HepG2 (cell line): Measurements from ENCODE around the gene PCYT2. TPM values are rescaled to one million over a fixed set of nuclear protein-coding genes. Genes with fewer than 3 reads are reported as not detected.

Experiments
- GLI4 ChIP-seq: sonication (generic); formaldehyde crosslinking; IDR thresholded peaks from 2 replicates; pipeline ENCODE4 v1.5.1; 2020; ENCODE audit warnings: missing genetic modification reagents, mild to moderate bottlenecking, moderate library complexity, borderline replicate concordance
- IRF1 ChIP-seq: sonication (generic); formaldehyde crosslinking; IDR thresholded peaks from 2 replicates; pipeline ENCODE4 v1.4.0; 2020; ENCODE audit warnings: low read depth, mild to moderate bottlenecking, missing genetic modification reagents
- KDM3A ChIP-seq: IDR thresholded peaks from 2 replicates; pipeline ENCODE4 v1.6.1; 2018; ENCODE audit warnings: low read depth, missing compliant biosample characterization
- TARDBP ChIP-seq: sonication (generic); formaldehyde crosslinking; IDR thresholded peaks from 2 replicates; pipeline ENCODE4 v1.8.0; 2022; ENCODE audit warnings: mild to moderate bottlenecking, missing genetic modification reagents
- TEAD2 ChIP-seq: sonication (generic); formaldehyde crosslinking; IDR thresholded peaks from 2 replicates; pipeline ENCODE4 v1.9.0; 2021; ENCODE audit warnings: missing genetic modification reagents
- TFE3 ChIP-seq: IDR thresholded peaks from 2 replicates; pipeline ENCODE4 v1.6.1; 2016
- ZBED4 ChIP-seq: sonication (generic); formaldehyde crosslinking; IDR thresholded peaks from 2 replicates; pipeline ENCODE4 v1.4.0; 2020; ENCODE audit warnings: missing genetic modification reagents, borderline replicate concordance
- ZBTB3 ChIP-seq: sonication (generic); formaldehyde crosslinking; IDR thresholded peaks from 2 replicates; pipeline ENCODE4 v1.4.0; 2020; ENCODE audit warnings: low read depth, mild to moderate bottlenecking, moderate library complexity, missing genetic modification reagents, borderline replicate concordance
- ZKSCAN5 ChIP-seq: sonication (generic); formaldehyde crosslinking; IDR thresholded peaks from 2 replicates; pipeline ENCODE4 v1.5.1; 2020; ENCODE audit warnings: mild to moderate bottlenecking, missing genetic modification reagents
- ZMYM3 ChIP-seq: sonication (generic); formaldehyde crosslinking; IDR thresholded peaks from 2 replicates; pipeline ENCODE4 v1.5.1; 2020; ENCODE audit warnings: mild to moderate bottlenecking, missing genetic modification reagents
- ZNF18 ChIP-seq: sonication (generic); formaldehyde crosslinking; IDR thresholded peaks from 2 replicates; pipeline ENCODE4 v1.8.0; 2022; ENCODE audit warnings: mild to moderate bottlenecking, missing genetic modification reagents; ENCODE audit not compliant: insufficient replicate concordance
- ZNF230 ChIP-seq: sonication (generic); formaldehyde crosslinking; IDR thresholded peaks from 2 replicates; pipeline ENCODE4 v1.4.0; 2020; ENCODE audit warnings: mild to moderate bottlenecking, missing genetic modification reagents
- ZNF362 ChIP-seq: sonication (generic); formaldehyde crosslinking; IDR thresholded peaks from 2 replicates; pipeline ENCODE4 v1.4.0; 2020; ENCODE audit warnings: missing genetic modification reagents, mild to moderate bottlenecking, borderline replicate concordance
- ZNF780A ChIP-seq: sonication (generic); formaldehyde crosslinking; IDR thresholded peaks from 2 replicates; pipeline ENCODE4 v1.8.0; 2022; ENCODE audit warnings: mild to moderate bottlenecking, missing genetic modification reagents, moderate library complexity
- ZNF781 ChIP-seq: sonication (generic); formaldehyde crosslinking; IDR thresholded peaks from 2 replicates; pipeline ENCODE4 v1.5.1; 2020; ENCODE audit warnings: borderline replicate concordance, mild to moderate bottlenecking, missing genetic modification reagents; ENCODE audit errors: not compliant biosample characterization
- ZUFSP ChIP-seq: sonication (generic); formaldehyde crosslinking; IDR thresholded peaks from 2 replicates; pipeline ENCODE4 v1.9.0; 2021; ENCODE audit warnings: missing genetic modification reagents, mild to moderate bottlenecking, borderline replicate concordance
- polyA plus RNA-seq, 8 experiments: library from polyadenylated mRNA; depleted of rRNA in 3 of 8; stranded (reverse) in 7 of 8; unstranded in 1 of 8; fragments of >200 nt; fragmentation: Illumina TruSeq in 4 of 8; extraction: Trizol in 4 of 8; gene quantifications; 2 replicates each; pipeline versions ENCODE4 v1.2.1 to v1.2.3, GENCODE V29; 2011 to 2016; ENCODE audit warnings: low read depth in 4 of 8, missing spikeins in 1 of 8, mixed read lengths in 1 of 8; ENCODE audit not compliant: insufficient read depth in 1 of 8
- total RNA-seq, 5 experiments: library from RNA; depleted of rRNA; stranded (reverse); fragments of >200 nt; fragmentation: Illumina TruSeq; extraction: Trizol; gene quantifications; 2 replicates each; pipeline ENCODE4 v1.2.3, GENCODE V29; 2016; ENCODE audit warnings: low read depth in 1 of 5

The PCYT2 gene
- total and polyA plus RNA-seq, 2 of the 13 experiments (the other 11 are each of a cell fraction or from before 2014, with no cell fraction given), result 147 to 297 TPM

- TF ChIP-seq ZBED4, result peak; percentile 61; the same call in 1 of the 2 replicates
- TF ChIP-seq ZNF781 (CRISPR knock-in tag), result peak; percentile 26
- peak; percentile 59; the same call in 1 of the 2 replicates for TF ChIP-seq ZNF362 (CRISPR knock-in tag)
- TF ChIP-seq ZNF18 (CRISPR knock-in tag), result peak; percentile 90
- peak; percentile 88; the same call in 1 of the 2 replicates for TF ChIP-seq ZNF230 (CRISPR knock-in tag)
- TF ChIP-seq TEAD2 (CRISPR knock-in tag), result peak; percentile 90
- TF ChIP-seq TFE3 (CRISPR knock-in tag), result peak; percentile 97
- no peak; the same call in 1 of the 2 replicates for TF ChIP-seq ZMYM3 (CRISPR knock-in tag)
- TF ChIP-seq GLI4 (CRISPR knock-in tag), result peak; percentile 97; the same call in 1 of the 2 replicates
- TF ChIP-seq ZKSCAN5, result 0 out of 2 replicates have a peak, but pooled peaks have one; percentile 48
- peak; percentile 70 for TF ChIP-seq TARDBP (CRISPR knock-in tag)
- TF ChIP-seq KDM3A (CRISPR knock-in tag), result no peak; the same call in none of the 2 replicates
- no peak for TF ChIP-seq ZBTB3 (CRISPR knock-in tag)
- TF ChIP-seq ZNF780A (CRISPR knock-in tag), result peak; percentile 94
- no peak for TF ChIP-seq ZUFSP (CRISPR knock-in tag)
- TF ChIP-seq IRF1, result no peak
These were observed 39.6 kb downstream of the PCYT2 start (continued) for GRCh38 chr17:81871387-81872230.
